Colonic mucosa (tissue), 4 donors: ENCODE data around the gene RASA1. TPM values are rescaled to one million over a fixed set of nuclear protein-coding genes. Genes with fewer than 3 reads are reported as not detected.

ENCODE experiments used
- DNase-seq: peaks from one replicate; pipeline ENCODE4 v3.0.0-alpha.2; 2020
- H3K27ac ChIP-seq: fragments of 200-600 bp; one replicate; pipeline ENCODE4 v1.8.0; 2021
- H3K27me3 ChIP-seq: fragments of 200-600 bp; one replicate; pipeline ENCODE4 v1.8.0; 2021
- H3K36me3 ChIP-seq: fragments of 200-600 bp; one replicate; pipeline ENCODE4 v1.8.0; 2021
- H3K4me1 ChIP-seq: fragments of 200-600 bp; one replicate; pipeline ENCODE4 v1.8.0; 2021; ENCODE audit warnings: mild to moderate bottlenecking
- H3K4me3 ChIP-seq: fragments of 200-600 bp; one replicate; pipeline ENCODE4 v1.8.0; 2021
- H3K9ac ChIP-seq, 2 donors: one replicate each; pipeline ENCODE4 v1.7.0; 2013; ENCODE audit warnings: control low read depth in 2 of 2, low read depth in 2 of 2, low read length in 2 of 2
- H3K9me3 ChIP-seq: fragments of 200-600 bp; one replicate; pipeline ENCODE4 v1.8.0; 2021
- intact Hi-C: fragments of 100-400 bp; cut with DNase I; formaldehyde crosslinking; loops from one replicate; pipeline ENCODE4 v1.14.1; 2022
- total RNA-seq, 2 donors: library from RNA; stranded (reverse); fragmentation: NEBNext Ultra II Directional in 1 of 2; extraction: Animal tissue kit (Norgen Biotek cat#: 25700) in 1 of 2; gene quantifications; one replicate each; pipeline ENCODE4 v1.2.1, GENCODE V29; 2021
- TF ChIP-seq, protein P1 (sequence below): fragments of 200-600 bp; IDR thresholded peaks from one replicate; pipeline ENCODE4 v1.8.0; 2022; ENCODE audit warnings: antibody characterized with exemption, mild to moderate bottlenecking
- donor health status: healthy.
- donor health status: DM: no; HTN: no; CAD: no.
- donor health status: DM: no; HTN: no; CAD: no.

RASA1 gene
- total RNA-seq, 2 donors from 2014 or later = 24.1 to 28.8 TPM

DNA sequence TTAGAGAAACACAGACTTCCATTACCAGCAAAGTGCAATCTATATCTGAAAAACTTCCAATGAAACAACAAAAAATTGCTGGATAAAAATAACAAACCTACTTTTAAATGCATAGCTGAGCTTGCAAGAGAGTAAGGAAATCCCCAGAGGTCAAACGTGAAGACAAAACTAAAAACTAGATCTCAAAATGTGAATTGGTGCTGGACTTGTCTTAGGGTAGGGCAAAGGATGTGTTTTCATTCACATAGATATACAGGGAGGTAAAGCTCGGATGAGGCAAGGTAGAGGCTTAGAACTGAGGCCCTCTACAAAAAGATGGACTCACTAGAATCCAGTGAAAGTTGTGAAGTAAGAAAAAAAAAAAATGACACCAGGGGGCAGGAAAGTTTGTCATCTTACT, 13.6 kb upstream of the RASA1 start:
- H3K4me3 ChIP-seq = no peak overlapping the region
- no peaks in the 10 kb centered on the region for H3K4me1 ChIP-seq
- H3K27me3 ChIP-seq = no peaks in the 10 kb centered on the region
- TF ChIP-seq, protein P1, sequence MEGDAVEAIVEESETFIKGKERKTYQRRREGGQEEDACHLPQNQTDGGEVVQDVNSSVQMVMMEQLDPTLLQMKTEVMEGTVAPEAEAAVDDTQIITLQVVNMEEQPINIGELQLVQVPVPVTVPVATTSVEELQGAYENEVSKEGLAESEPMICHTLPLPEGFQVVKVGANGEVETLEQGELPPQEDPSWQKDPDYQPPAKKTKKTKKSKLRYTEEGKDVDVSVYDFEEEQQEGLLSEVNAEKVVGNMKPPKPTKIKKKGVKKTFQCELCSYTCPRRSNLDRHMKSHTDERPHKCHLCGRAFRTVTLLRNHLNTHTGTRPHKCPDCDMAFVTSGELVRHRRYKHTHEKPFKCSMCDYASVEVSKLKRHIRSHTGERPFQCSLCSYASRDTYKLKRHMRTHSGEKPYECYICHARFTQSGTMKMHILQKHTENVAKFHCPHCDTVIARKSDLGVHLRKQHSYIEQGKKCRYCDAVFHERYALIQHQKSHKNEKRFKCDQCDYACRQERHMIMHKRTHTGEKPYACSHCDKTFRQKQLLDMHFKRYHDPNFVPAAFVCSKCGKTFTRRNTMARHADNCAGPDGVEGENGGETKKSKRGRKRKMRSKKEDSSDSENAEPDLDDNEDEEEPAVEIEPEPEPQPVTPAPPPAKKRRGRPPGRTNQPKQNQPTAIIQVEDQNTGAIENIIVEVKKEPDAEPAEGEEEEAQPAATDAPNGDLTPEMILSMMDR = no peak
- no peak overlapping the region for H3K27ac ChIP-seq
- intact Hi-C loops = no loop called here
- no peaks in the 10 kb centered on the region for H3K9me3 ChIP-seq
- H3K9ac ChIP-seq = no peak overlapping the region
- H3K36me3 ChIP-seq = no peaks in the 10 kb centered on the region
- DNase-seq = no peak

DNA sequence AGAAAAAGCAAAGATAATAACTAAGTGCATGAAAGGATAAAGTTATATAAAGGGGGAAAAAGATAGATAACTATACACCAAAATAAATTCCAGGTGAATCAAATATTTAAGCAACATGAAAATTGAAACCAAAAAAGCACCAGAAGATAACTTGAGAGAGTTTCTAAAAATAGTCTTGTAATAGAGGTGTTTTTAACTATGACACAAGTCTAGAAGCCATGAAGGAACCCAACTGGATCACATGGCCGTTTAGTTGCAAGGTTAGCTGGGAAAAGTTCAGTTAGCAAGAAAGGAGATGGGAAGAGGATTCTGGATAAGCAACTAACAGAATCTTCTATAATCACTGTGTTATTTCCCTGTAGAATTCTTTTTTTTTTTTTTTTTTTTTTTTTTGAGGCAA, 9.2 kb upstream of the RASA1 start:
- no peaks in the 10 kb centered on the region for H3K36me3 ChIP-seq
- no peaks in the 10 kb centered on the region for H3K27me3 ChIP-seq
- H3K9ac ChIP-seq = no peak overlapping the region
- TF ChIP-seq, protein P1 = no peak
- H3K27ac ChIP-seq = no peak overlapping the region
- DNase-seq = no peak
- intact Hi-C loops = no loop called here
- H3K9me3 ChIP-seq = no peaks in the 10 kb centered on the region
- no peak overlapping the region for H3K4me3 ChIP-seq
- no peaks in the 10 kb centered on the region for H3K4me1 ChIP-seq

- no peaks in the 10 kb centered on the region for H3K36me3 ChIP-seq
- H3K27ac ChIP-seq = peak overlapping the region; percentile 53
- intact Hi-C loops = loop anchor here (10.0 kb wide), 2 partner anchors 134 to 186 kb away; no protein-coding TSS in a partner anchor
- no peaks in the 10 kb centered on the region for H3K27me3 ChIP-seq
- no peak overlapping the region for H3K9ac ChIP-seq
- H3K4me1 ChIP-seq = no peaks in the 10 kb centered on the region
- DNase-seq = no peak
- H3K4me3 ChIP-seq = no peak overlapping the region
- TF ChIP-seq, protein P1 = no peak
- H3K9me3 ChIP-seq = no peaks in the 10 kb centered on the region
These were observed 7.0 kb upstream of the RASA1 start for GRCh38 chr5:87260604-87261192.

DNA sequence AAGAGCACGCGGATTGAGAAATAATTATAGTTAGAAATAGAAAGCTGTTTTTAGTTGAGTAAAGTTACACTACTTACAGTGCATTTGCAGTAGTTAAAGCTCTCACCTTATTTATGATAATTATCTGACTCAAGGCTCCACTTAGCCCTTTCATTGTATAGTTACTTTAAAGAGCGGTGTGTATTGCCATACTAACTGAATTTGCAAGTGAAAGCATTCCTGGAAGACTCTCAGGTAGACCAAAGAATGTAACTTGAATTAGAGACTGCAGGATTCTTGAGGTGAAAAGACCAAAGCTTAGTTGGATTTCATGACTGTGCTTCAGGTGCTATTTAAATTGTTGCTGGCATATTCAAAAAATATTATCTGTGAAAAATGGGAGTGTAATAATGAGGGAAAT, 4.2 kb upstream of the RASA1 start:
- intact Hi-C loops = loop anchor here (10.0 kb wide), 2 partner anchors 131 to 189 kb away; no protein-coding TSS in a partner anchor
- TF ChIP-seq, protein P1 = no peak
- H3K9ac ChIP-seq = no peak overlapping the region
- DNase-seq = no peak
- no peak overlapping the region for H3K4me3 ChIP-seq
- H3K27me3 ChIP-seq = no peaks in the 10 kb centered on the region
- H3K9me3 ChIP-seq = no peaks in the 10 kb centered on the region
- H3K36me3 ChIP-seq = no peaks in the 10 kb centered on the region
- no peak overlapping the region for H3K27ac ChIP-seq
- no peaks in the 10 kb centered on the region for H3K4me1 ChIP-seq

DNA sequence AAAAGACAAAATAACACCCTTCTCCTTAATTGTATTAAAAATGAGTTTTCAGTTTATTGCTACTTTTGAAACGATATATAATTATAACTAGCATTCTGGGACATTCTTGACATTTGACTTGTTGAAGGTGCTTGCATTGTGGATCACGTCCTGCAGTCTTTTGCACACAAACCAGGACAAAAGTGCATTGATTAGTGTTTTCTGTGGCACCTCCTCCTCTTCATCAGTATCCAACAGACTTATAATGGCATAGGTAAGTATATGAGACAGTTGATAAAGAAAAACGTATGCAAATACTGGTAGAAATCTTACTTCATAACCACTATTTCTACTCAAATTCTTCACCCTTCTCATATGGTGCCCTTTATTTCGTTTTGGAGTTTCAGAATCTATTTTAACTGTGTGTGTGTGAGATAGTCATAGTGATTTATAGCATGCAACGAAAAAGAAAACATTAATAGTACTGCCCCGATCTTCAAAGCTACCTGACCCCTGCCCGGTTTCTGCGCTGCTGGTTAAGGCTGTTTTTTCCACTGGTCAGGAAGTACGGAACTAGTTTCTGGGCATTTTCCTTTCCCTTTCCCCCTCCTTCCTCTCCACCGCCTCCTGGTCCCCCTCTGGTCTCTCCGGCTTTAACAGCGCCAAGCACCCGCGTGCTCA, 639 bp upstream of the RASA1 start:
- TF ChIP-seq, protein P1 = no peak
- Histone ChIP-seq H3K9me3 (no peaks in the 10 kb centered on the region), H3K27ac (peak overlapping the region; percentile 97), H3K27me3 (no peaks in the 10 kb centered on the region), H3K9ac (peak overlapping the region; percentile 86 to 90), H3K4me3 (peak overlapping the region; percentile 90), H3K4me1 (peaks cover 6% of the 10 kb centered on the region), H3K36me3 (no peaks in the 10 kb centered on the region)
- no peak for DNase-seq
- intact Hi-C loops = loop anchor here (10.0 kb wide), 2 partner anchors 128 to 192 kb away; no protein-coding TSS in a partner anchor
